CD4-positive, alpha-beta T cell treated with Interleukin-17A for 1 hour (primary cell): ENCODE measurements around the gene CDC37.
"Not testable (repeated sequence)": the region's sequence is repeated elsewhere in the genome, so short reads cannot be mapped to it uniquely, and the experiment has no call there.

Experiments used
- DNase-seq: peaks from one replicate; pipeline ENCODE4 v3.0.0-alpha.2; 2020

Gene CDC37

DNA sequence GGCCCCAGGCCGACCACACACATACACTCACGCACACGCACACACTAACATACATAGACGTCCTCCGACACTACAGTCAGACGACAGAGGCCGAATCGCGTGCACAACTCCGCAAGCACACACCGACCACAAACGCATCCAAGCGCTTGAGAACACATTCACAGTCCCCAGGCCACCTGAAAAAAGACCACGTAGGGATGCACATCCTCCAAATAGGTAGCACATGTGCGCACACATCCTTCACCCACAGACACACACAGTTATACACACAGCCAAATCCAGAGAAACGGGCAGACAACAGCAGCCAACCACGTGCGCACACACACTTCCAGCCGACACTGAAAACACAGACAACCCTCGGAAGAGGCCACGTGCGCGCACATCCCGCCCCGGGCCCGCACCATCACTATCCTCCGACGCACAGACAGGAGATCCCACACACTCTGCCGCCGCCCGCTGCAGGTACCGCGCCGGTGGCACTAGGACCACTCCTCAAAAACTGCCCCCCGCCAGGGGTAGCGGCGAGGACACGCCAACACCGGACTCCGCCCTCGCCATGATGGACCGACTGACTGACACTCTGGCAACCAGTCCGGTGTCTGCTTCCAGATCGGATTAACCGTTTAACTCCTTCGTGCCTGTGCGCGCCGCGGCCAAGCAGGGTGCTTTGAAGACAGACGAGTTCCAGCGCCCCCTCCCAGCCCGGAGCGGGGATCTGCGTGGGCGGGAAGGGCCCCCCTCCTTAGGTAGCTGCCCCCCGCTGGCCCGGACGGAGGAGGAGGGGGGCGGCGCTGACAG is 16.5 kb upstream of the CDC37 start:
- peak; percentile 65 for DNase-seq

DNA sequence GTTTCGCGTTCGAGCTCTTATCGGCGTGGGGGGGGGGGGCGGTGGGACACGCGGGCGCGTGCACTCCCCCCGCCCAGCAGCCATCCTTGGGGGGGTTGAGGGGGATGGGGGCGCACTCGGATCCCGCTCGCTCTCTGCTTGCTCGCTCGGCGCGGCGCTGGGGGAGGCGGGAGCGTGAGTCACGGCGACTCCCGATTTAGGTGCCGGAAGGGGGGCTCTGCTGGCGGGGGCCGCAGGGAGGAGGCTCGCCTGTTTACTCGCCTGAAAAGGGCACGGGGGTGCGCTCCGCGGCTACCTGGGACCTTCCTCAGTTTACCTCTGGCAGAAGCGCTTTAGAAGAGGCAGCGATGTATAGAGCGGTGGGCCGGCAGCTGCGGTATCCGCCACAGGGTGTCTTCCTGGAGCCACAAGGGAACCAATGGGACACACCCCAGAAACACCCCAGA is 15.9 kb upstream of the CDC37 start:
- no peak for DNase-seq

- DNase-seq: peak; percentile 42
Observed at GRCh38 chr19:10418485-10419199, 15.3 kb upstream of the CDC37 start.

- DNase-seq: no peak
Observed at GRCh38 chr19:10418235-10418484, 14.8 kb upstream of the CDC37 start.

- no peak for DNase-seq
Observed at GRCh38 chr19:10417541-10418234, 14.3 kb upstream of the CDC37 start.

- peak; percentile 96 for DNase-seq
Observed at GRCh38 chr19:10416380-10417257, 13.3 kb upstream of the CDC37 start.

DNA sequence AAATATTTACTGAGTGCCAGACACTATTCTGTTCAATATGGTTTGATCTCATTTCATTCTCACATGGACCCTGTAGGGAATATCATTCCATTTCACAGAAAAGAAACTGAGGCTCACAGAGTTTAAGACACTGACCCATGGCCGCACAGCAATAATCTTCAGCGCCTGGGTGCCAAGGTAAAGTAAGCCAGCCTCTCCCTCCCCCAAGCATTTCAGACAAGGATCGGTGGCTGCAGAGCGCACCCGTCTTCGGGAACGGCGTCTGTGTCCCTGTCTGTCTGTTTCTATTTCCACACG is 12.7 kb upstream of the CDC37 start:
- DNase-seq: no peak

DNA sequence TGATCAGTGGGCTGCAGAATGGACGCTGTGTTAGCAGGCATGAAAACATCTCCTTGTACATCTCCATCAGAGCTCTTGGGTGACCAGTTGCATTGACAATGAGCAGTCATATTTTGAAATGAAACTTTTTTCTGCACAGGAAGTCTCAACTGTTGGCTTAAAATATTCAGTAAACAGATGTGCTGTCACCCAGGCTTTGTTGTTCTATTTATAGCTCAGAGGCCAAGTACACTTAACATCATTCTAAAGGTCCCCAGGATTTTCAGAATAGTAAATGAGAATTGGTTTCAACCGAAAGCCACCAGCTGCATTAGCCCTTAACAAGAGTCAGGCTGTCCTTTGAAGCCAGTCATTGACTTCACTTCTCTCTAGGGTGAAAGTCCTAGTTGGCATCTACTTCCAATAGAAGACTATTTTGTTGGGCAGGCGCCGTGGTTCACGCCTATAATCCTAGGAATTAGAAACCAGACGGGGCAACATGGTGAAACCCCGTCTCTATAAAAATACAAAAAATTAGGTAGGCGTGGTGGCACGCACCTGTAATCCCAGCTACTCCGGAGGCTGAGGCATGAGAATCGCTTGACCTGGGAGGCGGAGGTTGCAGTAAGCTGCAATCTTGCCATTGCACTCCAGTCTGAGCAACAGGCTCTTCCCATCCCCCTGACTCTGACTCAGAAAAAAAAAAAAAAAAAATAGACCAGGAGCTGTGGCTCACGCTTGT is 9.1 kb upstream of the CDC37 start:
- peak; percentile 75 for DNase-seq

- not testable (repeated sequence) for DNase-seq
Observed at GRCh38 chr19:10411224-10411623, 7.9 kb upstream of the CDC37 start.

GRCh38 chr19:10408511-10409283 is 5.4 kb upstream of the CDC37 start:
- peak; percentile 66 for DNase-seq

DNA sequence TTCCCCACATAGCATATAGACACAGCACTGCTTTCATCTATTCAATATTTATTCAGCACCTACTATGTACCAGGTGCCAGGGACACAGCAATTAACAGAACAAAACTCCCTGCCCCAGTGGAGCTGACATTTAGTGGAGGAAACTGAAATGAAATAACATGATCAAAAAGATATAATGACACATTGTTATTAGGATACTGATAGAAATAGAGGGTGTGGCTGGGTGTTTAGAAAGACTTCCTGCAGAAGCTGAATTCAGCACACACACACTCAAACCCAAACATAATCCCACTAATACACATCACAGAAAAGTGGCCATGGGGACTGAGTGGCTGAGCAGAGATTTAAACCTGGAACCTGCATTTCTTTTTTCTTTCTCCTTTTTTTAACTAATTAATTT is 3.8 kb upstream of the CDC37 start:
- DNase-seq: peak; percentile 43

GRCh38 chr19:10406191-10406590 is 2.8 kb upstream of the CDC37 start:
- DNase-seq: no peak

DNA sequence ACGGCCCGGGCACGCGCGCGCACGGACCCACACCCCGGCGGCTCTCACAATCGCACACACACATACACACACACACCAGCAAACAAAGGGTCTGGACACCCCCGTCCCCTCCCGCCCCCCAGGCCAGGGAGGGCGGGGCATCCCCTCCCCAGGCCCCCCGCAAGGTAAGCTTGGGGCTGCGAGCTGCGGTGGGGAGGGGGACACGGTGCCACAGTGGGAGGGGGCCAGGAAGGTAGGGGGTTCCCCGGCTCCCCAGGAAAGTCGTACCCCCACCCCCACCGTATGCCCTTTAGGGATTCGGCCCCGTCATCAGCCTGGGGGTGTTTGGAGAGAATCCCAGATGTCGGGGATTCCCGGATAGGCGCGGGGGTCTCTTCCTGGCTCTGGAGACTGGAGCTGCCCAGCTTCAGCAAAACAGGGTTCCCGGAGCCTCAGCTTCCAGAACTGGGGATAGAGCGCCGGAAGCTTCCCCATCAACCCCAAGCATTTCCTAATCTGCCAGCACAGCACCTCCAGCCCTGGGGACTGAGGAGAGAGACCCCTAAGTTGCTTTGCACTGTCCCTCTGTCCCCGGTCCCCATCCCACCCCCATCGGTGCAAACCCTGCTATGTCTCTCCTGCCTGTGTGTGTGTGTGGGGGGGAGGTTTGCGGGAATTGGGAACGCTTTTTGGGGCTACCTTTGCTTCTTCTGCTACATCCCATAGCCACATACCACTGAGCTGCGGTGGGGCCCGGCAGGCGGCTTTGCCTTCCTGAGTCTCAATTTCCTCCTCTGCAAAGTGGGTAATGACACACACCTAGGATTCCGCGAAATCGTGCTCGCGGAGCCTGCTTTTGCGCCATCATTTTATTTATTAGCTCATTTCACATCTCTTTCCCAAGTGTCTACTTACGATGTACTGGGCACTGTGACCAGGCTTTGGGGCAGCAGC is 1.8 kb upstream of the CDC37 start:
- peak; percentile 56 for DNase-seq

GRCh38 chr19:10402441-10403038 is 802 bp downstream of the CDC37 start:
- DNase-seq: peak; percentile 37

GRCh38 chr19:10399878-10400277 is 3.5 kb downstream of the CDC37 start:
- no peak for DNase-seq

DNA sequence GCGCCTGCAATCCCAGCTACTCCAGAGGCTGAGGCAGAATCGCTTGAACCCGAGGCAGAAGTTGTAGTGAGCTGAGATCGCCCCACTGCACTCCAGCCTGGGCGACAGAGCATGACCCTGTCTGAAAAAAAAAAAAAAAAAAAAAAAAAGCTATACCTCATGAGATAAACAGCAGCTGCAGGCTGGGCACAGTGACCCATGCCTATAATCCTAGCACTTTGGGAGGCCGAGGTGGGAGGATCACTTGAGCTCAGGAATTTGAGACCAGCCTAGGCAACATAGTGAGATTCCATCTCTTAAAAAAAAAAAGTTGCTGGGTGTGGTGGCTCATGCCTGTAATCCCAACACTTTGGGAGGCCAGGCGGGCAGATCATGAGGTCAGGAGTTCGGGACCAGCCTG is 4.0 kb downstream of the CDC37 start:
- not testable (repeated sequence) for DNase-seq

- no peak for DNase-seq
Observed at GRCh38 chr19:10398819-10399218, 4.5 kb downstream of the CDC37 start.

DNA sequence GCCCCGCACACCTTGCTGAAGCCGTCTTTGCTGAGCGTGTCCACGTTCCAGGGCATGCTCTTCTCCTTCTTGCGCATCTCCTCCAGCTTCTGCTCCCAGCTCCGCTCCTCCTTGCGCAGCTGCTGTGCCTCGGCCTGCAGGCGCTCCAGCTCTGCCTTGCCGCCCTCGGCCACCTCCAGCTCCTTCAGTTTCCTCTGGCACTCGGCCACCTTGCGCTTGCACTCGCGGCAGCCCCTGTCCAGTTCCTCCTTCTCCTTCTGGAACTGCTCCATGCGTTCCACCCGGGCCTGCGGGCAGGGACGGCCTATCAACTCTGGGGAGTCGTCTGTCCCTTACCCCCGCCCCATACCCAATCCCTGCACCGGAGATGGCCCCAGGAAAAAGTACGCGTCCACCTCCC is 7.4 kb downstream of the CDC37 start:
- DNase-seq: no peak

DNA sequence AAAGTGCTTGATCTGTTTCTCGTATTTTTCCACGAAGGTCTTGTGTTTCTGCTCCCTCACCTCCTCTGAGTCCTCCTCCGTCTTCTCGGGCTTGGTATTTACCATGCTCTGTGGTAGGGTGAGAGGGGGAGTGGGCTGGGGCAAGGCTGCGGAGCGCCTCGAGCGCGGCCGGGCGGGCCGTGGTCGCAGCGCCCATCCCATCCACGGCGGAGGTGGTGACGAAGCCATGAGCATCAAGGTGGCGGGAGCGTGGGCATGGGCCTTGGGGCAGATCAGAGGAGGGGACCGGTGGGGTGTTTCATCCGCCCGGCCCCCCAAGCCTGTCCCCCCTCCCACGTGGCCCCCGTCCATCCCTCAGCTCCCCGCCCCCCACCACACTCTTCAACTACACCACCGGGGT is 7.9 kb downstream of the CDC37 start:
- DNase-seq: no peak

GRCh38 chr19:10395003-10395402 is 8.3 kb downstream of the CDC37 start:
- no peak for DNase-seq
